Subcutaneous preadipocyte (primary cell): ENCODE results near the gene ARHGEF3. TPM values are rescaled to one million over a fixed set of nuclear protein-coding genes. Genes with fewer than 3 reads are reported as not detected.

ENCODE experiments used
- total RNA-seq: library from RNA; depleted of rRNA; stranded (reverse); fragments of >200 nt; gene quantifications from 2 replicates; pipeline ENCODE4 v1.2.3, GENCODE V29; 2012

ARHGEF3 gene
- 2.7 and 7.7 TPM in 2 replicates for total RNA-seq

GRCh38 chr3:56801662-56802377 is at the start of gene ARHGEF3:
ARHGEF3 (minus strand) TSS chr3:56801949; CDS start chr3:56801798, 151 bp downstream.

GRCh38 chr3:56683122-56683817 is 118.5 kb downstream of the ARHGEF3 start, which contains the start of gene TASOR:
TASOR (minus strand) TSS chr3:56683265; CDS start chr3:56683006, 259 bp downstream.

Other genes with a start within 250 kb of the ARHGEF3 start
- gene CCDC66, start 244.8 kb downstream of the ARHGEF3 start, total RNA-seq, result 21.3 and 34.6 TPM in 2 replicates
- gene TASOR, start 118.7 kb downstream of the ARHGEF3 start, total RNA-seq, result 43.0 and 60.4 TPM in 2 replicates